Heart left ventricle (tissue), 16 donors: ENCODE results near the gene PRKCH. TPM values are rescaled to one million over a fixed set of nuclear protein-coding genes. Genes with fewer than 3 reads are reported as not detected.

Source experiments
- ATAC-seq, 4 donors: fragments of 200-7000 bp; cut with Tn5 transposase; one replicate each; pipeline ENCODE4 v1.9.1; 2020 to 2022; ENCODE audit warnings: moderate library complexity in 4 of 4, mild to moderate bottlenecking in 3 of 4, moderate number of reproducible peaks in 1 of 4
- DNase-seq, 5 donors: peaks; one replicate each; pipeline ENCODE4 v3.0.0-alpha.2; 2020
- H3K27ac ChIP-seq, 12 donors: fragments of 200-600 bp; sonication (generic) in 4 of 12; one replicate each; pipeline versions ENCODE4 v1.5.0 to v1.8.0; 2016 to 2022; ENCODE audit warnings: mild to moderate bottlenecking in 2 of 12
- H3K27me3 ChIP-seq, 9 donors: fragments of 200-600 bp; sonication (generic) in 2 of 9; one replicate each; pipeline versions ENCODE4 v1.5.1 to v1.8.0; 2016 to 2022; ENCODE audit warnings: mild to moderate bottlenecking in 3 of 9
- H3K36me3 ChIP-seq, 9 donors: fragments of 200-600 bp; sonication (generic) in 2 of 9; one replicate each; pipeline versions ENCODE4 v1.5.0 to v1.8.0; 2018 to 2022; ENCODE audit warnings: mild to moderate bottlenecking in 2 of 9
- H3K4me1 ChIP-seq, 12 donors: fragments of 200-600 bp; sonication (generic) in 4 of 12; one replicate each; pipeline versions ENCODE4 v1.5.0 to v1.8.0; 2016 to 2022; ENCODE audit warnings: mild to moderate bottlenecking in 3 of 12
- H3K4me3 ChIP-seq, 12 donors: fragments of 200-600 bp; sonication (generic) in 4 of 12; one replicate each; pipeline versions ENCODE4 v1.5.0 to v1.8.0; 2017 to 2022; ENCODE audit warnings: mild to moderate bottlenecking in 9 of 12, moderate library complexity in 4 of 12
- H3K9me3 ChIP-seq, 12 donors: fragments of 200-600 bp; sonication (generic) in 4 of 12; one replicate each; pipeline versions ENCODE4 v1.5.0 to v1.8.0; 2016 to 2022; ENCODE audit warnings: mild to moderate bottlenecking in 1 of 12
- CTCF ChIP-seq, 12 donors: fragments of 200-600 bp; sonication (generic) in 4 of 12; IDR thresholded peaks; one replicate each; pipeline versions ENCODE4 v1.5.0 to v1.8.0; 2018 to 2022; ENCODE audit warnings: antibody characterized with exemption in 12 of 12, mild to moderate bottlenecking in 5 of 12
- POLR2A ChIP-seq, 2 donors: fragments of 450-650 bp; IDR thresholded peaks; one replicate each; pipeline ENCODE4 v1.6.1; 2017; ENCODE audit warnings: antibody characterized with exemption in 2 of 2, mild to moderate bottlenecking in 2 of 2, moderate library complexity in 2 of 2
- WGBS, 4 donors: extraction: QIAGEN DNeasy Blood & Tissue Kit in 2 of 4; methylation state at CpG; one replicate each; pipeline versions ENCODE4 v1.1.5 to v1.1.7; 2013 to 2018; 5-methylcytosine and 5-hydroxymethylcytosine counted together
- intact Hi-C, 10 donors: fragments of 100-400 bp; cut with DNase I; formaldehyde crosslinking; loops; one replicate each; pipeline versions ENCODE4 v1.11.1 to v1.14.2; 2022
- polyA plus RNA-seq, 2 donors: library from polyadenylated mRNA; stranded (reverse); fragments of 200-250 nt; gene quantifications; one replicate each; pipeline ENCODE4 v1.2.3, GENCODE V29; 2013
- total RNA-seq, 9 donors: library from RNA; depleted of rRNA in 2 of 9; stranded (reverse); fragments of >200 nt in 2 of 9; fragmentation: NEBNext Ultra II Directional in 3 of 9; extraction: Animal tissue kit (Norgen Biotek cat#: 25700) in 3 of 9; gene quantifications; one replicate each; pipeline versions ENCODE4 v1.1.0 to v1.2.4, GENCODE V29; 2016 to 2023
- donor health status: ischemic (EF 13 %, LVEDD 7.1; RV severe dilation, severe dysfunction).
- donor health status: healthy with polysubstance abuse.
- donor health status: DM: no; HTN: yes; CAD: no.
- donor health status: DM: no; HTN: no; CAD: no.
- donor health status: ischemic (EF 25% LVEDD 6.9; RV normal size, moderate dysfunction).
- donor health status: ischemic (EF 25% LVEDD 5.7; RV mildly dilated, moderate dysfunction).
- donor health status: healthy.
- donor health status: DM: yes; HTN: yes; CAD: no.
- donor health status: ischemic (EF 35%, LVEDD 5.7; RV mildly dilated, moderate dysfunction).
- donor health status: nonischemic (EF 11% LVEDD 7.7; RV severe dilation, severe dysfunction).
- donor health status: DM: yes; HTN: yes; CAD: no.
- donor health status: PGD.
- donor health status: ischemic (EF 29% LVEDD 5.4; RV normal size, mild dysfunction).
- donor health status: nonischemic (EF 23%, LVEDD 6.1; RV moderate dilation, normal function).

PRKCH gene
- total and polyA plus RNA-seq, 11 donors = 6.1 to 49.2 (median 21.7) TPM

DNA sequence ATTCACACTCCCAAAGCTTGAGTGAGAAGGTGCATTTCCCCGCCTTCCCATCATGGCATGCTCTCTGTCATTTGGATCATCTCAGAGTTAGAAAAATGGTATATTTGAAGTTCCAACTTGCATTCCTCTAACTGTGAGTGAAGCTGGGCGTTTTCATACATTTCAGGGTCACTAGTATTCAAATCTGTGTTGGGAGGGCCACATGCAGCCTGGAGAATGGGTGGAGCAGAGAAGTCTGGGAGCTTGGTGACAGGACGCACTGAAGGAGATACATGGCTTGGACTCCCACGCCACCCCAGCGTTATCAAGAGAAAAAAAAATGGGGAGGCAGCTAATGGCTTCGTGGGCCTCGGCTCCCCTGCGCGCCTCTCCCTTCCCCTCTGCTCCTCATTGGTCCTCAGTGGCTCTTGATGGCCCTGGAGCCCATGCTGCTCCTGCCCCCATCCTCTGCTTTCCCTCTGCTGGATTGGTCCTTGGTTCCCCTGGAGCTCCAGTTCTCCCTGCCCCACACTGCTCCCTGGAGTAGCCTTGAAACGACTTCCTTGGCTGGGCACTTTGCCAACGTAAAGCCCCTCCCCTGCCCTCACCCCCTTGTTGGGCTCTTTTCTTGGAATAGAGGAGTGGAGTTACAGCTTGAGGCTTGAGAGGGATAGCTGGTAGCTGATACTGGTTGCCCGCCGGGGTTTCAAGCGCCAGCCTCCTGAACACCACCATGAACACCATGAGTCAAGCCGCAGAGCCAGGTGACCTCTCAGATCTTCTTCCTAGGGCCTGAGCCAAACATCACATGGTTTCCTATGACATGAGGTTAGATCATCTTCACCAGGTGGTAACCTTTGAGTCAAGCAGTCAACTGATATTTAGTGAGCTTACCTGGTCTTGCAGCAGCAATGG, 139.6 kb downstream of the PRKCH start:
- ATAC-seq (peak in 2 of 4 donors; percentile 13 to 24), DNase-seq (no peak)
- Histone ChIP-seq H3K4me3 (no peak overlapping the region), H3K4me1 (peaks cover 0 to 33% (median 21%) of the 10 kb centered on the region in 12 donors), H3K36me3 (peaks cover 0 to 37% (median 14%) of the 10 kb centered on the region in 9 donors), H3K27me3 (no peaks in the 10 kb centered on the region), H3K9me3 (peaks cover 0 to 6% (median 0%) of the 10 kb centered on the region in 12 donors), H3K27ac (peak overlapping the region in 2 of 12 donors; percentile 5 to 10)
- intact Hi-C loops = loop anchor here in 7 of 10 donors (1.0 to 10.0 kb wide), 8 partner anchors 268 to 666 kb away; partner anchors contain the start of gene SNAPC1 (in 3 of the 7)
- WGBS, 4 donors = 60 to 68% (median 64%) methylated on average over 15 of the region's 15 CpGs
- no peak for TF ChIP-seq POLR2A (IDR thresholded peaks at IDR 0.05)
- TF ChIP-seq CTCF (IDR thresholded peaks at IDR 0.05) = no peak

- Histone ChIP-seq H3K4me1 (peaks cover 0 to 36% (median 27%) of the 10 kb centered on the region in 12 donors), H3K27ac (peak overlapping the region in 4 of 12 donors; percentile 32 to 65 (median 40)), H3K27me3 (no peaks in the 10 kb centered on the region), H3K36me3 (peaks cover 0 to 35% (median 14%) of the 10 kb centered on the region in 9 donors), H3K4me3 (no peak overlapping the region), H3K9me3 (peaks cover 0 to 6% (median 0%) of the 10 kb centered on the region in 12 donors)
- TF ChIP-seq POLR2A (IDR thresholded peaks at IDR 0.05) = no peak
- TF ChIP-seq CTCF (IDR thresholded peaks at IDR 0.05) = peak; percentile 65 to 90 (median 81)
- intact Hi-C loops = loop anchor here (1.0 to 10.0 kb wide), 9 partner anchors 267 to 665 kb away; partner anchors contain the start of gene SNAPC1 (in 3 of the 10)
- peak; percentile 27 to 49 (median 38) for ATAC-seq
- 31 to 41% (median 39%) methylated on average over 7 of the region's 7 CpGs for WGBS, 4 donors
- DNase-seq = no peak
Measured at GRCh38 chr14:61461808-61462275, 140.5 kb downstream of the PRKCH start.

- H3K4me3 ChIP-seq = no peak overlapping the region
- no peaks in the 10 kb centered on the region for H3K27me3 ChIP-seq
- intact Hi-C loops = loop anchor here in 8 of 10 donors (2.0 to 10.0 kb wide), 6 partner anchors 268 to 665 kb away; partner anchors contain the start of gene SNAPC1 (in 3 of the 8)
- peak overlapping the region in 10 of 12 donors; percentile 7 to 65 (median 26) for H3K27ac ChIP-seq
- H3K4me1 ChIP-seq = peaks cover 0 to 44% (median 35%) of the 10 kb centered on the region in 12 donors
- WGBS, 4 donors = 22 to 36% (median 29%) methylated on average over 4 of the region's 4 CpGs
- H3K36me3 ChIP-seq = peaks cover 0 to 27% (median 7%) of the 10 kb centered on the region in 9 donors
- DNase-seq (no peak), ATAC-seq (peak; percentile 10 to 40 (median 32))
- peaks cover 0 to 6% (median 0%) of the 10 kb centered on the region in 12 donors for H3K9me3 ChIP-seq
- TF ChIP-seq CTCF (IDR thresholded peaks at IDR 0.05) = no peak
- TF ChIP-seq POLR2A (IDR thresholded peaks at IDR 0.05) = no peak
Measured at GRCh38 chr14:61462566-61463193, 141.3 kb downstream of the PRKCH start.
